Measurements from ENCODE around the gene NHEJ1.
"Not testable (repeated sequence)": the region's sequence is repeated elsewhere in the genome, so short reads cannot be mapped to it uniquely, and the experiment has no call there.

- not testable (repeated sequence) for TF ChIP-seq CTCF (IDR thresholded peaks at IDR 0.05; ENCODE audit: insufficient read depth, low read depth, low read length); EZH2 (IDR thresholded peaks at IDR 0.05; ENCODE audit: insufficient read depth, low read length)
These were observed 40.1 kb upstream of the NHEJ1 start for GRCh38 chr2:219200502-219201326.
